Chondrocyte (in vitro differentiated cells): ENCODE data around the gene IMPDH1. TPM values are rescaled to one million over a fixed set of nuclear protein-coding genes. Genes with fewer than 3 reads are reported as not detected.

Source experiments
- DNase-seq: peaks from one replicate; pipeline ENCODE4 v3.0.0; 2021; ENCODE audit warnings: mixed read lengths, low spot score
- H3K27ac Mint-ChIP-seq: one replicate; pipeline ENCODE4 v1.8.0; 2021; ENCODE audit warnings: mild to moderate bottlenecking, moderate library complexity, mixed read lengths; ENCODE audit not compliant: unreplicated experiment
- H3K27me3 Mint-ChIP-seq: 2 replicates; pipeline ENCODE4 v1.8.0; 2021; ENCODE audit warnings: low read depth, mixed read lengths
- H3K36me3 Mint-ChIP-seq: 2 replicates; pipeline ENCODE4 v1.8.0; 2021; ENCODE audit warnings: low read depth, mixed read lengths
- H3K4me1 Mint-ChIP-seq: 2 replicates; pipeline ENCODE4 v1.8.0; 2021; ENCODE audit warnings: low read depth, mild to moderate bottlenecking, mixed read lengths
- H3K4me3 Mint-ChIP-seq: one replicate; pipeline ENCODE4 v1.8.0; 2021; ENCODE audit warnings: mild to moderate bottlenecking, moderate library complexity, mixed read lengths; ENCODE audit not compliant: unreplicated experiment
- H3K9me3 Mint-ChIP-seq: 2 replicates; pipeline ENCODE4 v1.8.0; 2021; ENCODE audit warnings: low read depth, mixed read lengths
- total RNA-seq: library from RNA; stranded (reverse); gene quantifications from 3 replicates; pipeline ENCODE4 v1.2.1, GENCODE V29; 2021
- TF ChIP-seq, protein P1 (sequence below): fragments of 200-600 bp; sonication (generic); IDR thresholded peaks from 2 replicates; pipeline ENCODE4 v1.5.0; 2021; ENCODE audit warnings: antibody characterized with exemption, mild to moderate bottlenecking, moderate library complexity

IMPDH1 gene
- total RNA-seq, 1 donor from 2014 or later, result 96.9 TPM

DNA sequence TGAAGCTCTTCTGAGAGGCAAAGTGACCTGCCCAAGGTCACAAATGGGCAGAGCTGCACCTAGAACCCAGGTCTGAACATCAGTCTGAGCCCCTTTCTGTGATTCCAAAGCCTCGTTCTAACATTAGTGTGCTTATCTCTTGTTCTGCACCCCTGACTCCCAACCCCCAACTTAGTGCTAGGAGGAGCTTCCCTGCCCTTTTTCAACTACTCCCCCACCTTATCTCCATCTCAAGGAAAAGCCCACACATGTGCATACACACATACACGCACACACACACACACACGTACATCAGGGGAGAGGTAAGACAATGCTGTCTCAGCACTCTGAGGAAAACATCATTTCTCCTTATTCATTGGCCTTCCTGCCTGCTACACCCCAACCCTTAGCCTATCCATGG lies 56.6 kb downstream of the IMPDH1 start:
- Mint-ChIP-seq H3K4me3 (no peak overlapping the region), H3K27me3 (peaks cover 31% of the 10 kb centered on the region), H3K9me3 (no peaks in the 10 kb centered on the region)

DNA sequence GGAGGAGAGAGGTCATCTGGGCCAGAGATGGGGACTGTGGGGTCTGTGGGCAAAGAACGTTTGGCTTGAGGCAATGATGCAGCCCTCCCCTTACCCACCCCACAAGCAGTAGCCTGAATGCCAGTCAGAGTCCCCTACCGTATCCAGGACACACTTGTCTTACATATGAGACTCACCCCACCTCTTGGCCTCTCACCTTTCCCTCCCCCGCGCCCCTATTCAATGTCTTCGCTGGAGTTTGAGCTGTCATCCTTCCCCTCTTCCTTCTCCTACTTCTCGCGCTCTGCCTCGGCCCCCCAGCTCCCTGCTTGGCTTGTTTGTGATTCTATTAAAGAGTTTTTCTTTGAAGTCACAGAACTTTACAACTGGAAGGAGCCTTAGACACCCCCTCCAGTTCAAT lies 57.1 kb downstream of the IMPDH1 start:
- no peak for DNase-seq
- no peak overlapping the region for H3K4me3 Mint-ChIP-seq
- H3K27me3 Mint-ChIP-seq, result peaks cover 30% of the 10 kb centered on the region
- no peaks in the 10 kb centered on the region for H3K9me3 Mint-ChIP-seq
- H3K36me3 Mint-ChIP-seq, result no peaks in the 10 kb centered on the region
- TF ChIP-seq, protein P1, sequence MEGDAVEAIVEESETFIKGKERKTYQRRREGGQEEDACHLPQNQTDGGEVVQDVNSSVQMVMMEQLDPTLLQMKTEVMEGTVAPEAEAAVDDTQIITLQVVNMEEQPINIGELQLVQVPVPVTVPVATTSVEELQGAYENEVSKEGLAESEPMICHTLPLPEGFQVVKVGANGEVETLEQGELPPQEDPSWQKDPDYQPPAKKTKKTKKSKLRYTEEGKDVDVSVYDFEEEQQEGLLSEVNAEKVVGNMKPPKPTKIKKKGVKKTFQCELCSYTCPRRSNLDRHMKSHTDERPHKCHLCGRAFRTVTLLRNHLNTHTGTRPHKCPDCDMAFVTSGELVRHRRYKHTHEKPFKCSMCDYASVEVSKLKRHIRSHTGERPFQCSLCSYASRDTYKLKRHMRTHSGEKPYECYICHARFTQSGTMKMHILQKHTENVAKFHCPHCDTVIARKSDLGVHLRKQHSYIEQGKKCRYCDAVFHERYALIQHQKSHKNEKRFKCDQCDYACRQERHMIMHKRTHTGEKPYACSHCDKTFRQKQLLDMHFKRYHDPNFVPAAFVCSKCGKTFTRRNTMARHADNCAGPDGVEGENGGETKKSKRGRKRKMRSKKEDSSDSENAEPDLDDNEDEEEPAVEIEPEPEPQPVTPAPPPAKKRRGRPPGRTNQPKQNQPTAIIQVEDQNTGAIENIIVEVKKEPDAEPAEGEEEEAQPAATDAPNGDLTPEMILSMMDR, result no peak
- no peak overlapping the region for H3K27ac Mint-ChIP-seq
- no peaks in the 10 kb centered on the region for H3K4me1 Mint-ChIP-seq

More for the DNA sequence above, 56.6 kb downstream of the IMPDH1 start:
- DNase-seq, result no peak
- Mint-ChIP-seq H3K27ac (no peak overlapping the region), H3K4me1 (no peaks in the 10 kb centered on the region), H3K36me3 (no peaks in the 10 kb centered on the region)
- TF ChIP-seq, protein P1, result no peak

DNA sequence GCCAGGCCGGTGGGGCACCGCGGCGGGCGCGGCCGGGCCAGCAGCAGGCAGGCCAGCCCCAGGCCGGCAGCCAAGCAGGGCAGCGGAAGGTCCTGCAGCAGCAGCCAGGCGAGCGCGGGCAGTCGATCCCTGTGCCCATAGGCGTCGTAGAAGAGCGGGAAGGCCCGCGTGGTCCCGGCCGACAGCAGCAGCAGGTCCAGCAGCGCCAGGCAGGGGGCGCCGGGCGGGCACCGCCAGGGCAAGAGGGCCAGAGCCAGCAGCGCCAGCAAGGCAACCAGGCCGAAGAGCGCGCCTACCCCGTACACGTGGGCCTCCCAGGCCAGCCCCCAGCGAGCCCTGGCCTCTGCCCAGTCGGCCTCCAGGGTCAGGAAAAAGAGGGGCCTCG lies 57.6 kb downstream of the IMPDH1 start:
- Mint-ChIP-seq H3K4me1 (no peaks in the 10 kb centered on the region), H3K27ac (no peak overlapping the region), H3K27me3 (peaks cover 30% of the 10 kb centered on the region), H3K36me3 (no peaks in the 10 kb centered on the region), H3K9me3 (no peaks in the 10 kb centered on the region), H3K4me3 (no peak overlapping the region)
- TF ChIP-seq, protein P1, result peak; percentile 62
- no peak for DNase-seq

DNA sequence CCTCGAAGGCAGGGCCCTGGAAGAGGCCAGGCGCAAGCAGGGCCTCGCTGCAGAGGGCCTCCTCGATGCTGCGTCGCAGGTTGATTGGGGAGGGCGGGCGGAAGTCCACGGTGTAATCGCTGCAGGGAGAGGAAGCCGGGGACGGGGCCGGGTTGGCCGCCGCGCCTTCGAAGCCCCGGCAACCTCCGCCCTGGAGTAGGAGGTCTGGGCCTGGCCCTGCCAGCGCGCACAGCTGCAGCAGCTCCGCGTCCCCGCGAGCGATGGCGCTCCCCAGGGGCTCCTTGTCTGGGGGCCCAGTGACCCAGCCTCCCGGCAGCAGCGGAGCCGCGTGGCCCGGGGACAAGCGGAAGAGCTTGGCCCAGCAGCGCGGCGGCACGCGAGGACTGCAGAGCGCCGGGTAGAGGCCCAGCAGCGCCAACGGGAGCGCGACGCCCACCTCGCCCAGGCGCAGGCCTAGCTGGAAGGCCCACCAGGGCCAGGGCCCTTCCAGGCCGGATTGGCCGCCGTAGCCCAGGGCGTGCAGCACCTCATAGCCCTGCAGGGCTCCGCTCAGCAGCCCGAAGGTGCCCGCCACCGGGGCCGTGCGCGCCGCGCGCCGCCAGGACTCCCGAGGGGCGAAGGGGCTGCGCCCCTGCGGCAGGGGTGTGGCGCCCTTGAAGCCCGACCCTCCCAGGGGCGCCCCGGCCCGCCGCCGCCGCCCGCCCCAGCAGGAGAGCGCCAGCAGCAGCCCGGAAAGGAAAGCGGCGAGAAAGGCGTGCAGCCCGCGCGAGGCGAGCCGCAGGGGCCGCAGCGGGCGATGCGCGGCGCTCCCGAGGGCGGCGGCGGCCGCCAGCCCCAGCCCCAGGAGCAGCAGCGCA lies 58.3 kb downstream of the IMPDH1 start:
- TF ChIP-seq, protein P1, result no peak
- Mint-ChIP-seq H3K4me1 (no peaks in the 10 kb centered on the region), H3K36me3 (no peaks in the 10 kb centered on the region), H3K27me3 (peaks cover 30% of the 10 kb centered on the region), H3K27ac (no peak overlapping the region), H3K9me3 (no peaks in the 10 kb centered on the region), H3K4me3 (no peak overlapping the region)
- DNase-seq, result no peak

DNA sequence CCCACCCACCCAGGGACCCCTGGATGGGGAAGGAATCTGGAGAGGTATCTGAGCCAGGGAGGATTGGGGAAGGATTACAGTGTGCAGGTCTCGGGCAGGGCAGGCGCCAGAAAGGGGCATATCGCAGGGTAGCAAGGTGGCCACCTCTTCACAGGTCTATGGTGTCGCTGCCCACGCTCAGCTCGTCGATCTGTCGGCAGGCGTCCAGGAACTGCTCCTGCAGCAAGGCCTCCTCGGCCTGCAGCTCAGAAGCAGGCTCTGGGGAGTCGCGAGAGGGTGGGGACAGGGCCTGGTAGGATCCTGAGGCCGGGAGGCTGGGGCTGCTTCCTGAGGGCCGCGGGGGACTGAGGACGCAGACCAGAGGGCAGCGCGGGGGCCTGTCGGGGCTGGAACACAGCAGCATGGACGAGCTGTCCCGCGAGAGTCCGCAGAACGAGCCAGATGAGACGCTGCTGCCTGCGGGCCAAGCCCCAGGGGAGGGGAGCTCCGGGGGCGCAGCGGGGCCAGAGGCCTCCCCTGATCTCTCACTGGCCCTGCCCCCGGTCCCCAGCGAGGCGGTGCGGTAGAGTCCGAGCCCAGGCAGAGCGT lies 59.0 kb downstream of the IMPDH1 start:
- no peak for DNase-seq

More for the DNA sequence above, 59.0 kb downstream of the IMPDH1 start:
- Mint-ChIP-seq H3K4me3 (no peak overlapping the region), H3K9me3 (no peaks in the 10 kb centered on the region), H3K27ac (no peak overlapping the region), H3K36me3 (no peaks in the 10 kb centered on the region), H3K27me3 (peaks cover 30% of the 10 kb centered on the region), H3K4me1 (no peaks in the 10 kb centered on the region)
- TF ChIP-seq, protein P1, result no peak
